ENCODE data around the gene CCDC28B. TPM values are rescaled to one million over a fixed set of nuclear protein-coding genes. Genes with fewer than 3 reads are reported as not detected.

Gene CCDC28B
- total and polyA plus RNA-seq, 2 of the 13 experiments (the other 11 are each of a cell fraction or from before 2014, with no cell fraction given), result 2.6 to 3.5 TPM

GRCh38 chr1:32179443-32180185, 20.8 kb upstream of the CCDC28B start, which contains the start of gene TXLNA (continued):
- TF ChIP-seq CREBL2 (CRISPR knock-in tag; IDR thresholded peaks at IDR 0.05; ENCODE audit: borderline replicate concordance) (no peak; the same call in 1 of the 2 replicates), ZFAT (CRISPR knock-in tag; conservative IDR thresholded peaks at IDR 0.05) (0 out of 2 replicates have a peak, but pooled peaks have one; percentile 30), PLSCR1 (CRISPR knock-in tag; IDR thresholded peaks at IDR 0.05; ENCODE audit: borderline replicate concordance) (no peak), ZBTB39 (CRISPR knock-in tag; IDR thresholded peaks at IDR 0.05) (peak; percentile 80; the same call in 1 of the 2 replicates), HCFC1 (IDR thresholded peaks at IDR 0.05; ENCODE audit: low read depth, low read length) (0 out of 2 replicates have a peak, but pooled peaks have one; percentile 11), ZSCAN31 (CRISPR knock-in tag; IDR thresholded peaks at IDR 0.05; ENCODE audit: low read depth) (peak; percentile 95), ZKSCAN1 (IDR thresholded peaks at IDR 0.05; ENCODE audit: low read length) (no peak), PHB2 (IDR thresholded peaks at IDR 0.05; ENCODE audit: partially characterized antibody) (no peak), PAXIP1 (CRISPR knock-in tag; conservative IDR thresholded peaks at IDR 0.05) (no peak; the same call in 1 of the 2 replicates), SPEN (CRISPR knock-in tag; IDR thresholded peaks at IDR 0.05; ENCODE audit: low read depth) (peak; percentile 90), NKX3-1 (CRISPR knock-in tag; IDR thresholded peaks at IDR 0.05) (no peak; the same call in 1 of the 2 replicates), FOXK2 (IDR thresholded peaks at IDR 0.05) (no peak), ZNF773 (CRISPR knock-in tag; IDR thresholded peaks at IDR 0.05; ENCODE audit: borderline replicate concordance) (peak; percentile 67; the same call in 1 of the 2 replicates), WIZ (CRISPR knock-in tag; IDR thresholded peaks at IDR 0.05) (no peak), ZNF292 (CRISPR knock-in tag; IDR thresholded peaks at IDR 0.05; ENCODE audit: borderline replicate concordance, low read depth) (no peak), RBAK (CRISPR knock-in tag; IDR thresholded peaks at IDR 0.05) (peak; percentile 28; the same call in 1 of the 2 replicates), SNAPC5 (CRISPR knock-in tag; IDR thresholded peaks at IDR 0.05; ENCODE audit: borderline replicate concordance) (peak; percentile 54; the same call in 1 of the 2 replicates), PREB (CRISPR knock-in tag; IDR thresholded peaks at IDR 0.05) (no peak)
